GM21526 (cell line): Measurements from ENCODE around the gene KLHL12.
"Not testable (repeated sequence)": the region's sequence is repeated elsewhere in the genome, so short reads cannot be mapped to it uniquely, and the experiment has no call there.

Experiments
- ATAC-seq: cut with Tn5 transposase; IDR thresholded peaks from one replicate; pipeline ENCODE4 v1.9.1; 2021; ENCODE audit warnings: moderate library complexity; ENCODE audit not compliant: unreplicated experiment, low FRiP score

Gene KLHL12

DNA sequence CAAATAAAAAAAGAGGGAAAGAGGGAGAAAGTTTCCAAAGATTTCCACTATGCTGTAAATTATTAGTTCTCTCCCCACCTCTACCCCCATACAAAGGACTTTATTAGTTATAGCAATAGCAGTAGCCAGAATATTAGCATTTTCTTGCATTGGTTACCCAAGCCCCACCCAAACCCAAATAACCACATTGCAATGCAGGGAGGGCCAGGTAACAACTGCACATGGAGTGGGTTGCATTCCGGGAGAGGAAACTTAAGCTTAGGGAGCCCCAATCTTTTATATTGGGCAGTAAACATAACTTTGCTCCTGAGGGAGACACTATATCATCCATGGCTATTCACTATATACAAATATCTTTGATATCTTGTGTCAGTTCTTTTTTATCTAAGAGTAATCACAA lies 25.1 kb upstream of the KLHL12 start:
- no peak for ATAC-seq

- ATAC-seq: no peak
Measured at GRCh38 chr1:202951437-202951836, 24.4 kb upstream of the KLHL12 start.

DNA sequence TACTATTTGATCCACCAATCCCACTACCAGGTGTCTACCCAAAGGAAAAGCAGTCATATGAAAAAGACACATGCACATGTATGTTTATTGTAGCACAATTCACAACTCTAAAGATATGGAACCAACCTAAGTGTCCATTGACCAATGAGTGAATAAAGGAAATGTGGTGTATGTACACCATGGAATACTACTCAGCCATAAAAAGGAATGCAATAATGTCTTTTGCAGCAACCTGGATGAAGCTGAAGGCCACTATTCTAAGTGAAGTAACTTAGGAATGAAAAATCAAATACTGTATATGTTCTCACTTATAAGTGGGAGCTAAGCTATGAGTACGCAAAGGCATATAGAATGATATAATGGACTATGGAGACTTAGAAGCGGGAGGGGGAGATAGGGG lies 18.4 kb upstream of the KLHL12 start:
- no peak for ATAC-seq

GRCh38 chr1:202944438-202944921 lies 17.4 kb upstream of the KLHL12 start:
- ATAC-seq: no peak

GRCh38 chr1:202942426-202942825 lies 15.4 kb upstream of the KLHL12 start:
- no peak for ATAC-seq

DNA sequence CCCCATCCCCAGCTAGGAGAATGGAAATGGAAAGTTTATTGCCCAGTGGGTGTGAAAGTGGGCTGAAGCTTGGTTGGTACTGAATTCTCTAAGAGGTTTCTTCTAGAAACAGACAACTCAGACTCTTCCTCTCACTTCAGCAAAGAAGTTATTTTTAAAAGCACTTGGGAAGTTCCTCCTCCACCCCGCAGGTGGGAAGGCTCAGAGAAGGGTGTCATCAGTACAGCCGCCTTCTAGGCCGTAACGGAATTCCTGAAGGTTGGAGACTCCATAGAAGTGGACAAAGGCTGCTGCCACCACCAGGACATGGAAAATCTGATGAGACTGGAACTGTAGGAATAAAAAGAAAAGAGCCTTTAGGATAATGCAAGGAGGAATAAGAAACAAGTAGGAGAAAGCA lies 14.3 kb upstream of the KLHL12 start:
- no peak for ATAC-seq

DNA sequence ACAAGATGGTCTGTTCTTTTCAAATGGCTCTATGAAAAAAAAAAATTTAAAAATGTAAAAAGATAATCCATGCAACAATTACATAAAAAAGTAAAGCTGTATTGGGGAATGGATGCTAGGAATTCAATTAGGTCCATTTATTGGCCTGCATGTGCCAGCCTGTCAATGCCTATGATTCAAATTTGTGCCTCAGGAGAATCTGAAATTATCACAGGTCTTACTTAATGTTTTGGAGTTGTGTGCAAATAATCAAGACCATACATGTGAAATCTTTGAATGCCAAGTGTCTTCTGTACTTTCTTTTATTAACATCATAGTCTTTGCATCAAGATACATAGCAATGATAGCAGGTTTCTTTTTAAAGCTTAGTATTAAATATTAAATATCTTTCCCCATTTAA lies 13.5 kb upstream of the KLHL12 start:
- no peak for ATAC-seq

GRCh38 chr1:202938287-202938925 lies 11.4 kb upstream of the KLHL12 start:
- no peak for ATAC-seq

GRCh38 chr1:202936409-202936808 lies 9.4 kb upstream of the KLHL12 start:
- not testable (repeated sequence) for ATAC-seq

DNA sequence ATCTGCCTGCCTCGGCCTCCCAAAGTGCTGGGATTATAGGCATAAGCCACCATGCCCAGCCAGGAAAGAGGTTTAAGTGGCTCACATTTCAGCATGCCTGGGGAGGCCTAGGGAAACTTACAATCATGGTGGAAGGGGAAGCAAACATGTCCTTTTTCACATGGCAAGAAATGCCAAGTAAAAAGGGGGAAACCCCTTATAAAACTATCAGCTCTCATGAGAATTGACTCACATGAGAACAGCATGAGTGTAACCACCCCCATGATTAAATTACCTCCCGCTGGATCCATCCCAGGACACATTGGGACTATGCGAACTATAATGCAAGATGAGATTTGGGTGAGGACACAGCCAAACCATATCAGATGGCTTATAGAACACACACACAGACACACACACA lies 8.8 kb upstream of the KLHL12 start:
- no peak for ATAC-seq

DNA sequence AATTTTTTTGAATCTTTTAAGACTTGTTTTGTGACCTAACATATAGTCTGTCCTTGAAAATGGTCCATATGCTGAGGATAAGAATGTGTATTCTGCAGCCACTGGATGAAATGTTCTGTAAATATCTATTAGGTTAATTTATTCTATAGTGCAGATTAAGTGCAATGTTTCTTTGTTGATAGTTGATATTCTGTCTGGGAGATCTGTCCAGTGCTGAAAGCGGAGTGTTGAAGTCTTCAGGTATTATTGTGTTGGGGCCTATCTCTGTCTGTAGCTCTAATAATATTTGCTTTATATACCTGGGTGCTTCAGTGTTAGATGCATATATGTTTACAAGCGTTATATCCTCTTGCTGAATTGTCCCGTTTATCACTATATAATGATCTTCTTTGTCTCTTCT lies 7.7 kb upstream of the KLHL12 start:
- no peak for ATAC-seq

GRCh38 chr1:202932476-202932875 lies 5.4 kb upstream of the KLHL12 start:
- ATAC-seq: no peak

DNA sequence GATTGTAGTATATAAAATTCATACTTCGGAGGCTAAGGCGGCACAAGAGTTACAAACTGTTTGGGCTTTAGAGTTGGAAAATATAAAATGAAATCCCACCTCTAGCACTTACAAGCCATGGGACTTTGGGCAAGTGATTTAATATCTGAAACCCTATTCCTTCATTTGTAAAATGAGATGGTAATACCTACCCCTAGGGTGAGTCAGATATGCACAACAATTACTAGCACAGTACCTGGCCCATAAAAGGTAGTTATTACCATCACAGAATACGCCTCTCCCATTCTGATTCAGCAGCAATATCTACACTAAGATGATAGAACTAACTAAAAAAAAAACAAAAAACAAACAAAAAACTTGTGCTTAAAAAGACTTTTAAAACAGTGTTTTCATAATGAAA lies 3.5 kb downstream of the KLHL12 start:
- no peak for ATAC-seq

DNA sequence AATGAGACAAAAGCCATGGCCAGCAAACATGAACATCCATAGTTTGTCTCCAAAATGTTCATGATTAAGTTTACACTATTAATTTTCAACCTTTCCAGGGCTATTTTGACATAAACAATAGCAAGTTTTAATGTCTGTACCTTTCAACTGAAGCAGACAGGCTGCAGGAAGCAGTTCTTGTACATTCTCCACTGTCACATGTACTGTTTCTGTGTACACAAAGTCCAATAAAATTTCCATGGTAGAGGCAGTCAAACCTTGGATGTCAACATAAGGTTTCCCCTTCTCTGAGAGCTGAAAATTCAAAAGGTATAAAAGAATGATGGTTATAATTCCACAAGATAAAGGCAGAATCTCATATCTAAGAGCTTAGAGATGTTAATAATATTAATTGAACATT lies 7.4 kb downstream of the KLHL12 start:
- no peak for ATAC-seq

- no peak for ATAC-seq
Measured at GRCh38 chr1:202915146-202915545, 11.9 kb downstream of the KLHL12 start.

DNA sequence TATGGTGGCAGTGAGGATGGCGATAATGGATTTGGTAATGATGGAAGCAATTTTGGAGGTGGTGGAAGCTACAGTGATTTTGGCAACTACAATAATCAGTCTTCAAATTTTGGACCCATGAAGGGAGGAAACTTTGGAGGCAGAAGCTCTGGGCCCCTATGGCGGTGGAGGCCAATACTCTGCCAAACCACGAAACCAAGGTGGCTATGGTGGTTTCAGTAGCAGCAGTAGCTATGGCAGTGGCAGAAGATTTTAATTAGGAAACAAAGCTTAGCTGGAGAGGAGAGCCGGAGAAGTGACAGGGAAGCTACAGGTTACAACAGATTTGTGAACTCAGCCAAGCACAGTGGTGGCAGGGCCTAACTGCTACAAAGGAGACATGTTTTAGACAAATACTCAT lies 14.6 kb downstream of the KLHL12 start:
- ATAC-seq: not testable (repeated sequence)

DNA sequence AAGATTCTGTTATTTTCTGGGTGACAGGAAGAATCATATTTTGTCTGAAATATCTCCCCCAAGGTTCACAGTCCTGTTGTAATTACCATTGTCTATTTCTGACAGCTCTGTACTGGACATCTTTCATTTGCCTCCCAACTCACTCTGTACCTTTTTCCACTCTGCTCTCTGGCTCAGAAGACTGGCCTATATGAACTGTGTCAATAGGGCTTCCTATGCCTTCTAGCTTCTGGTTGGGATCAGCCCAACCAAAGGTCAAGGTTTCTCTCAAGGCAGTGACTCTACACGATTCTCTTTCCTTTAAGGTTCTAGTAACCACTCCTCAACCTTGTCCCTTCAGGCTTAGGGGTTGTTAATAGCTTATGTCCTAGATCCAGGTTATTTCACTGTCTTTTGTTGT lies 17.5 kb downstream of the KLHL12 start:
- no peak for ATAC-seq

GRCh38 chr1:202908998-202909397 lies 18.0 kb downstream of the KLHL12 start:
- ATAC-seq: no peak

DNA sequence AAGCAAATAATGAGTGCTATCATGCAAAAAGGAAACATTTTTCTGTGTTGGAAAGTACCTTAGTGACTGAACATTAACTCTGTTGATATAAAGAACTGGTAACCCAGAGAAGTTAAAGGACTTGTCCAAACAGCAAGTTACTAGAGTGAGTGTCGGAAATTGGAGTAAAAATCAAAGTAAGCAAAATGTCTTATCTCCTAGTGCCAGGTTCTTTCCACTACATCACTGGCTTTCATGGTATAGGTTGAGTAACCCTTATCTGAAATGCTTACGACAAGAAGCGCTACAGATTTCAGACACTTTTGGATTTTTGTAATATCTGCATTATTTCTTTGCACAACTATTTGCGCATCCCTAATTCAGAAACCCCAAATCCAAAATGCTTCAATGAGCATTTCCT lies 21.7 kb downstream of the KLHL12 start:
- ATAC-seq: no peak

- ATAC-seq: not testable (repeated sequence)
Measured at GRCh38 chr1:202903808-202904207, 23.2 kb downstream of the KLHL12 start.

DNA sequence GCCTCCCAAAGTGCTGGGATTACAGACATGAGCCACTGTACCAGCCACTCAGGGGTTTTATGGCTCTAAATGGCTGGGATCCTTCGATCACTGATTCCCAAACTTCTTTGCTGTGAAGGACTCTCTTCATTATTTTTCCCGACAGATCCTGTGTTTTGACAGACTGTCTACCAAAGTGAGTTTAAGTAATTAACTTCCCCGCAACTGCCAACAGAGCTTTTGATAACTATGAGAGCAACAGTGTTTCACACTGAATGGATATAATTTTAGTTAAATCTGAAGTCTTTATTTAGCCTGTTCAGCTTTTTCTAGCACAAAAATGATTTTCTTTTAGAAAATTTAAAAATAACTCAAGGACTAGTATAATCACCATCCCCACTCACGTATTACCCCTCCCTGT lies 25.5 kb downstream of the KLHL12 start:
- ATAC-seq: no peak

DNA sequence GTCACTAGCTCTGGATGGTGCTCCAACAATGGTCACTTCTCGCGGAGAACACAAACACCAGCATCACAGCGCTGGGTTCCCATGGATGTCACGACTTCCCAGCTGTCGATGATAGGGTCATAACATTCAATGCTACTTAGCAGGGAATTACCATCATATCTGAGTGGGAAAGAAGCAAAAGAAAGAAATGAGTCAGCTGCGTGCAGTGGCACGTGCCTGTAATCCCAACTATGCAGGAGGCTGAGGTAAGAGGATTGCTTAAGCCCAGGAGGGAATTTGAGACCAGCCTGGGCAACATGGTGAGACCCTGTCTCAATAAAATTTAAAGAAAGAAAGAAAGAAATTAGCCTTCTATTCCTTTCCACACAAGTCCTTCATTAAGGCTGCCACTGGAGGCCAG lies 34.5 kb downstream of the KLHL12 start:
- ATAC-seq: no peak

GRCh38 chr1:202890392-202890791 lies 36.6 kb downstream of the KLHL12 start:
- ATAC-seq: no peak
